ENCODE data around the gene KLHL36. TPM values are rescaled to one million over a fixed set of nuclear protein-coding genes. Genes with fewer than 3 reads are reported as not detected.
A peak's percentile ranks its signal among the peaks of the same experiment; 100 is the strongest.
"Not testable (repeated sequence)": the region's sequence is repeated elsewhere in the genome, so short reads cannot be mapped to it uniquely, and the experiment has no call there.

The KLHL36 gene
- total and polyA plus RNA-seq, 5 donors from 2014 or later, result 28.1 to 86.0 (median 38.4) TPM

DNA sequence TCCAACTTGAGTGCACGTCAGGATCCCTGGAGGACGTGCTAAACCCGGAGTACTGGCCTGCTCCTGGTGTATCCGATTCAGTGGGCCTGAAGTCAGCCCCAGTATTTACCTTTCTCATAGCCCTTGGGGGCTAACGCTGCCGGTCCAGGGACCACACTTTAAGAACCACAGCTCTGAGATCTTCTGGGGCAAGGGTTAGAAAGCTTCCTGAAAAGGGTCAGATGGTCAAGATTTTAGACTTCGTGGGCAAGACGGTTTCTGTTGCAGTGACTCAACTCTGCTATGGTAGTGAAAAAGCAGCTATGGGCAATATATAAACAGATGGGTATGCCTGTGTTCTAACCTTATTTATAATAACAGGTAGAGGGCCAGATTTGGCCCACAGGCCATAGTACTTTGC is 36.9 kb downstream of the KLHL36 start:
- Histone ChIP-seq H3K4me1 (ENCODE audit: control insufficient read depth, insufficient read depth, low read length, poor library complexity, severe bottlenecking) (no peaks in the 10 kb centered on the region), H3K27me3 (ENCODE audit: control insufficient read depth, insufficient read depth, low read length) (peaks cover 14% of the 10 kb centered on the region), H3K9me3 (ENCODE audit: control insufficient read depth in 2 of 2, low read length in 2 of 2) (peaks cover 0 to 2% of the 10 kb centered on the region in 2 experiments), H3K4me3 (ENCODE audit: low read depth, low read length) (no peak overlapping the region), H3K27ac (ENCODE audit: insufficient read depth, low read length, poor library complexity, severe bottlenecking) (no peak overlapping the region), H3K36me3 (ENCODE audit: control insufficient read depth, insufficient read depth, low read length) (no peaks in the 10 kb centered on the region)
- DNase-seq (no peak), ATAC-seq (ENCODE audit: low read depth in 2 of 2) (no peak)
- Mint-ChIP-seq H3K4me1 (no peaks in the 10 kb centered on the region), H3K36me3 (no peaks in the 10 kb centered on the region), H3K4me3 (no peak overlapping the region), H3K9me3 (peaks cover 0 to 4% (median 0%) of the 10 kb centered on the region in 7 donors), H3K27me3 (peaks cover 56% of the 10 kb centered on the region), H3K27ac (no peak overlapping the region)

DNA sequence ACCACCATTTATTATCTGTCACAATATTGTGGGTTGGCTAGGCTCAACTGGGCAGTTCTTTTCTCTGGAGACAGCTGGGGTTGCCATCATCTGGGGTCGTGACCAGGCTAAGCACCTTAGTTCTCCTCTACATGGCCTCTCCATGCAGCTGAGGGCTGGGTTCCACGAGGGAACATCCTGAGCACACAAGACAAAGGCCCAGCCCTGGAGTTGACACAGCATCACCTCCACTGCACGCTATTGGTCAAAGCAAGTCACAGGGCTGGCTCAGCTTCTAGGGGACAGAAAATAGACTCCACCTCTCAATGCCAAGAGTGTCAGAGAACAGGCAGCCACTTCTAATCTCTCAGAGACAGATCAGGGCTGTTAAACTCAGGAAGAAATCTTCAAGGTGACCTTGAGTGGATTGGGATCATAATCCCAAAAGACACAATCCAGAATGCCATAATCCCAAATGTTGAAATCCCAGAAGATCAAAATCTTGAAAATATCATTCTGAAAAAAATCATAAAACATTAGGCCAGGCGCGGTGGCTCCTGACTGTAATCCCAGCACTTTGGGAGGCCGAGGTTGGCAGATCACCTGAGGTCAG is 38.5 kb downstream of the KLHL36 start:
- no peak overlapping the region for H3K4me3 Mint-ChIP-seq
- no peak overlapping the region for H3K27ac Mint-ChIP-seq
- ATAC-seq (ENCODE audit: low read depth in 2 of 2), result no peak
- H3K36me3 Mint-ChIP-seq, result no peaks in the 10 kb centered on the region
- H3K4me1 Mint-ChIP-seq, result peaks cover 0 to 4% (median 0%) of the 10 kb centered on the region in 4 donors
- Histone ChIP-seq H3K27ac (ENCODE audit: insufficient read depth, low read length, poor library complexity, severe bottlenecking) (no peak overlapping the region), H3K27me3 (ENCODE audit: control insufficient read depth, insufficient read depth, low read length) (peaks cover 12% of the 10 kb centered on the region), H3K36me3 (ENCODE audit: control insufficient read depth, insufficient read depth, low read length) (no peaks in the 10 kb centered on the region), H3K4me1 (ENCODE audit: control insufficient read depth, insufficient read depth, low read length, poor library complexity, severe bottlenecking) (no peaks in the 10 kb centered on the region), H3K9me3 (ENCODE audit: control insufficient read depth in 2 of 2, low read length in 2 of 2) (peaks cover 0 to 2% of the 10 kb centered on the region in 2 experiments), H3K4me3 (ENCODE audit: low read depth, low read length) (no peak overlapping the region)
- H3K9me3 Mint-ChIP-seq, result peaks cover 0 to 4% (median 0%) of the 10 kb centered on the region in 7 donors
- DNase-seq, result no peak
- peaks cover 56% of the 10 kb centered on the region for H3K27me3 Mint-ChIP-seq

DNA sequence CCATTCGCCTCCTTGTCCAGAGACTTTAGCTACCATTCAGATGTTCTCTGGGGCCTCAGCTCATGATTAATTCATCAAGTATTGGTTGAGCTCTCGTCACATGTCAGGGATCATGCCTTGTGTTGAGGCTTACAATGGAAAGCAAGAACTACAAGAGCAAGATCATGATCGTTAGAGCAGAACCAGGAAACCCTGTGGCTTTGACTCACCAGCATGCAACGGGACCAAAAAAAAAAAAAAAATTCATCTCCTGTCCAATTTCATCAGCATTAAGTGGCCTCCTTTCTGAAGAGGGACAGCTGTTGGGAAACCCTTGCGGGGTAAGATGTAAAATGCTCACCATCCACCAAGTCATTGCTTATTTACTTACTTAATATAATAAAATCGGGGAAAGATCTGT is 39.4 kb downstream of the KLHL36 start:
- no peaks in the 10 kb centered on the region for H3K4me1 ChIP-seq (ENCODE audit: control insufficient read depth, insufficient read depth, low read length, poor library complexity, severe bottlenecking)
- ATAC-seq (ENCODE audit: low read depth in 2 of 2), result peak; percentile 31 to 55
- H3K27ac Mint-ChIP-seq, result no peak overlapping the region

DNA sequence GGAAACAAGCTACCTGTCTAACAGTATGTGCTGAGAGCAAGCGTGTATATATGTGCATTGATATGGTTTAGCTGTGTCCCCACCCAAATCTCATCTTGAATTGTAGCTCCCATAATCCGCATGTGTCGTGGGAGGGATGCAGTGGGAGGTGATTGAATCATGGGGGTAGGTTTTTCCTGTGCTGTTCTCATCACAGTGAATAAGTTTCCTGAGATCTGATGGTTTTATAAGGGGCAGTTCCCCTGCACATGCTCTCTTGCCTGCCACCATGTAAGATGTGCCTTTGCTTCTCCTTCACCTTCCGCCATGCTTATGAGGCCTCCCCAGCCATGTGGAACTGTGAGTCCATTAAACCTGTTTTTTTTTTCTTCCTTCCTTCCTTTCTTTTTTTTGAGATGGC is 39.9 kb downstream of the KLHL36 start:
- H3K36me3 Mint-ChIP-seq; H3K27me3 ChIP-seq (ENCODE audit: control insufficient read depth, insufficient read depth, low read length); H3K4me1 Mint-ChIP-seq; H3K27ac Mint-ChIP-seq; H3K36me3 ChIP-seq (ENCODE audit: control insufficient read depth, insufficient read depth, low read length); H3K9me3 ChIP-seq (ENCODE audit: control insufficient read depth in 2 of 2, low read length in 2 of 2); H3K27ac ChIP-seq (ENCODE audit: insufficient read depth, low read length, poor library complexity, severe bottlenecking); ATAC-seq (ENCODE audit: low read depth in 2 of 2); H3K4me1 ChIP-seq (ENCODE audit: control insufficient read depth, insufficient read depth, low read length, poor library complexity, severe bottlenecking); DNase-seq; H3K4me3 ChIP-seq (ENCODE audit: low read depth, low read length); H3K9me3 Mint-ChIP-seq; H3K4me3 Mint-ChIP-seq: not testable (repeated sequence)
- peaks cover 48% of the 10 kb centered on the region for H3K27me3 Mint-ChIP-seq

More for the DNA sequence above, 39.4 kb downstream of the KLHL36 start:
- H3K9me3 ChIP-seq (ENCODE audit: control insufficient read depth in 2 of 2, low read length in 2 of 2), result peaks cover 0 to 2% of the 10 kb centered on the region in 2 experiments
- DNase-seq, result no peak
- Mint-ChIP-seq H3K9me3 (peaks cover 0 to 4% (median 0%) of the 10 kb centered on the region in 7 donors), H3K36me3 (no peaks in the 10 kb centered on the region), H3K27me3 (peaks cover 51% of the 10 kb centered on the region), H3K4me1 (peaks cover 0 to 4% (median 0%) of the 10 kb centered on the region in 4 donors), H3K4me3 (no peak overlapping the region)
- no peak overlapping the region for H3K27ac ChIP-seq (ENCODE audit: insufficient read depth, low read length, poor library complexity, severe bottlenecking)
- H3K36me3 ChIP-seq (ENCODE audit: control insufficient read depth, insufficient read depth, low read length), result no peaks in the 10 kb centered on the region
- peaks cover 8% of the 10 kb centered on the region for H3K27me3 ChIP-seq (ENCODE audit: control insufficient read depth, insufficient read depth, low read length)
- H3K4me3 ChIP-seq (ENCODE audit: low read depth, low read length), result no peak overlapping the region

DNA sequence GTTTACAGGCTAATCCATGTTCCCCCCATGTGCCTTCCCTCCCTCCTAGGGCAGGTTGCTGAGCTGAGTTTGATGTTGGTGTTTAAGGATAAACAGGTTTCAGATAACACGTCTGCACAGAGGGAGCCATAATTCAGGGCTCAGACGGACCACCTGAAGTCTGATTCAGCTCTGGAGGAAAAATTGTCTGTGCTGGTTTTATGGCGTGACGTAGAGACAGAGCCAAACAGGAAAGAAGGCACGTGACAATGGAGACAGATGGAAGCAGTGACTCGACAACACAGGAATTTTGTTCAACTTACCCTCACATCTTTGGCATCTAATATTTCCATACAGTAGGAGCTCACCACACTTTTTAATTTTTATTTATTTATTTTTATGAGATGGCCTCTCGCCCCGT is 40.8 kb downstream of the KLHL36 start:
- DNase-seq, result no peak
- Mint-ChIP-seq H3K27ac (no peak overlapping the region), H3K4me1 (peaks cover 0 to 4% (median 0%) of the 10 kb centered on the region in 4 donors), H3K27me3 (peaks cover 41% of the 10 kb centered on the region), H3K36me3 (no peaks in the 10 kb centered on the region), H3K4me3 (no peak overlapping the region), H3K9me3 (peaks cover 0 to 4% (median 0%) of the 10 kb centered on the region in 7 donors)
- H3K27ac ChIP-seq (ENCODE audit: insufficient read depth, low read length, poor library complexity, severe bottlenecking), result no peak overlapping the region
- no peak overlapping the region for H3K4me3 ChIP-seq (ENCODE audit: low read depth, low read length)
- no peak for ATAC-seq (ENCODE audit: low read depth in 2 of 2)
- no peaks in the 10 kb centered on the region for H3K4me1 ChIP-seq (ENCODE audit: control insufficient read depth, insufficient read depth, low read length, poor library complexity, severe bottlenecking)
- H3K36me3 ChIP-seq (ENCODE audit: control insufficient read depth, insufficient read depth, low read length), result no peaks in the 10 kb centered on the region
- H3K27me3 ChIP-seq (ENCODE audit: control insufficient read depth, insufficient read depth, low read length), result peaks cover 3% of the 10 kb centered on the region
- H3K9me3 ChIP-seq (ENCODE audit: control insufficient read depth in 2 of 2, low read length in 2 of 2), result peaks cover 0 to 2% of the 10 kb centered on the region in 2 experiments

DNA sequence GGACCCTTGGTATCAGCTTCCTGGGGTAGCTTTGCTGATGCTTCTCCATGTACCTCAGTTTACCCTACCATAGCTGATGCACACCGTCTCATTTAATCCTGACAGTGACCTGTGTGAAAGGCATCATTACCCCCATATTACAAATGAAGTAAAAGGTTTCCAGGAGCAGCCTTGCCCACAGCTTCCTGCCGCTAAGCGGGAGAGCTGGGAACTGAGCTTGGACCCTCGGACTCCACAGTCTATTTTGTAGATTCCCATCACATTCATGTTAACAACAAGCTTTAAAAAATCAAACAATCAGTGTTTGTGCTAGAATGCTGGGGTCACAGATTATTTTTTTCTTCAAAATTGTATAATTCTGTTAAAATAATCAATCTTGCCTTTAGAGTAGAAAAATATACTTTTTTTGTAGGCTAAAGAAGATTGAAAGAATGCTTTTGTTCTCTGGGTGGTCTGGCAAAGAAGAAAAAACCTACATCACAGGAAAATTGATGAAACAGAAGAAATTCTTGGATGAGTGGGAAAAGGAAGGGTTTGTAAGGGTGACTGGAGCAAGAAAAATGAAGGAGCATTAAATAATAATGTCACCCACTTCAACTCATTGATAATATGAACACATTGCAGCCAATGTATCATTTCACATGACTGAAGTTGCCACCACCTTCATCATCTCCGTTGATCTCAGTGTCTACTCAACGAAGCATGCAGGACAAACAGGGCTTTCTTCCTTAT is 41.9 kb downstream of the KLHL36 start:
- ATAC-seq (ENCODE audit: low read depth in 2 of 2) (no peak), DNase-seq (no peak)
- peaks cover 0 to 4% (median 0%) of the 10 kb centered on the region in 4 donors for H3K4me1 Mint-ChIP-seq
- H3K9me3 Mint-ChIP-seq, result peaks cover 0 to 4% (median 0%) of the 10 kb centered on the region in 7 donors
- Histone ChIP-seq H3K4me1 (ENCODE audit: control insufficient read depth, insufficient read depth, low read length, poor library complexity, severe bottlenecking) (no peaks in the 10 kb centered on the region), H3K27ac (ENCODE audit: insufficient read depth, low read length, poor library complexity, severe bottlenecking) (no peak overlapping the region), H3K36me3 (ENCODE audit: control insufficient read depth, insufficient read depth, low read length) (no peaks in the 10 kb centered on the region), H3K27me3 (ENCODE audit: control insufficient read depth, insufficient read depth, low read length) (peaks cover 3% of the 10 kb centered on the region), H3K9me3 (ENCODE audit: control insufficient read depth in 2 of 2, low read length in 2 of 2) (peaks cover 0 to 2% of the 10 kb centered on the region in 2 experiments), H3K4me3 (ENCODE audit: low read depth, low read length) (no peak overlapping the region)
- H3K27ac Mint-ChIP-seq, result no peak overlapping the region
- no peak overlapping the region for H3K4me3 Mint-ChIP-seq
- peaks cover 30% of the 10 kb centered on the region for H3K27me3 Mint-ChIP-seq
- H3K36me3 Mint-ChIP-seq, result no peaks in the 10 kb centered on the region

DNA sequence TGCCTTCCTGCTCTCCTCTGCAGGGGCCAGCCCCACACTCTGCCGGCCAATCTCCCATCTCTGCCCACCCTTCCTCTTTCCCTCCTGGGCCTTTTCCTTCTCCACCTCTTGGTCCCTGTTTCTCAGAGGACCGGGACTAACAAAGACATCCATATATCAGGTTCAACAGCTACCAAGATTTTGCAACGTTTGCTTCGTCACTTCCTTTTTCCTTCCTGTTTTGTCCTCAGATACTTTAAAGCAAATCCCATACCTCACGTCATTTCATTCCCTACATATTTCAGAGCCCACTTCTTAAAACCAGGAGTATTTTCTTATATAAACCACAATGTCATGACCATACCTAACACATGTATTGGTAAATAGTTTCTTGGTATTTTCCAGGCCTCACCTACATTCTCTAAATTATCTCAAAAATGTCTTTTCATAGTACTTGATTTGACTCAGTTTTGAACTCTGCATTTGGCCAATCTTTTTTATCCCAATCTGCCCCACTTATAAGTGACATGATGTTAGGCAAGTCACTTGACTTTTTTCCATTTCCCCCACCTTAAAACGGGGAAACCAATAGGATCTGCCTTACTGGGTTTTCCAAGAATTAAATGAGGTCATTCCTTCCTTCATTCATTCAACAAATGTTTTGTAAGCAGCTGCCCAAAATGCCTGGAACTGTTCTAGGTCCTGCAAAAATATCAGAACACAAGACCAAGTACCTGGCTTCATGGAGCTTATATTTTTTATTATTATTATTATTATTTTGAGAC is 44.3 kb downstream of the KLHL36 start:
- Mint-ChIP-seq H3K4me1 (peaks cover 0 to 4% (median 0%) of the 10 kb centered on the region in 4 donors), H3K27me3 (peaks cover 13% of the 10 kb centered on the region), H3K27ac (no peak overlapping the region), H3K9me3 (peaks cover 0 to 2% (median 0%) of the 10 kb centered on the region in 7 donors), H3K36me3 (no peaks in the 10 kb centered on the region), H3K4me3 (peak overlapping the region in 1 of 4 donors; percentile 10)
- ATAC-seq (ENCODE audit: low read depth in 2 of 2) (no peak), DNase-seq (no peak)
- no peak overlapping the region for H3K4me3 ChIP-seq (ENCODE audit: low read depth, low read length)
- H3K36me3 ChIP-seq (ENCODE audit: control insufficient read depth, insufficient read depth, low read length), result no peaks in the 10 kb centered on the region
- no peak overlapping the region for H3K27ac ChIP-seq (ENCODE audit: insufficient read depth, low read length, poor library complexity, severe bottlenecking)
- H3K27me3 ChIP-seq (ENCODE audit: control insufficient read depth, insufficient read depth, low read length), result peaks cover 3% of the 10 kb centered on the region
- H3K4me1 ChIP-seq (ENCODE audit: control insufficient read depth, insufficient read depth, low read length, poor library complexity, severe bottlenecking), result no peaks in the 10 kb centered on the region
- peaks cover 0 to 2% of the 10 kb centered on the region in 2 experiments for H3K9me3 ChIP-seq (ENCODE audit: control insufficient read depth in 2 of 2, low read length in 2 of 2)

Measured in CD4-positive, CD25-positive, alpha-beta regulatory T cell (primary cell).